ENCODE results near the gene ZMIZ2.

ZMIZ2 gene

GRCh38 chr7:44748045-44748947 lies at the start of gene ZMIZ2:
ZMIZ2 (plus strand) TSS chr7:44748847; CDS start chr7:44756250, 7,403 bp downstream.
- peak; percentile 73 for TF ChIP-seq YY1 (IDR thresholded peaks at IDR 0.05; ENCODE audit: low read depth)
- no peak for TF ChIP-seq MAX (IDR thresholded peaks at IDR 0.05)
- TF ChIP-seq RAD21 (IDR thresholded peaks at IDR 0.05; ENCODE audit: low read depth): no peak
- no peak for TF ChIP-seq FOXM1 (IDR thresholded peaks at IDR 0.05; ENCODE audit: borderline replicate concordance, low read depth)
- TF ChIP-seq ZBTB7A (IDR thresholded peaks at IDR 0.05; ENCODE audit: low read depth): no peak
- TF ChIP-seq EGR1 (IDR thresholded peaks at IDR 0.05): peak; percentile 79
- TF ChIP-seq TCF12 (IDR thresholded peaks at IDR 0.05; ENCODE audit: low read depth): no peak; the same call in 1 of the 2 replicates
- no peak for TF ChIP-seq CEBPB (IDR thresholded peaks at IDR 0.05)

- TF ChIP-seq CREB1 (IDR thresholded peaks at IDR 0.05; ENCODE audit: low read depth) (no peak), YY1 (IDR thresholded peaks at IDR 0.05; ENCODE audit: low read depth) (no peak), EP300 (IDR thresholded peaks at IDR 0.05; ENCODE audit: borderline replicate concordance) (no peak), ZBTB7A (IDR thresholded peaks at IDR 0.05; ENCODE audit: low read depth) (no peak), NFIC (IDR thresholded peaks at IDR 0.05) (no peak), TEAD4 (IDR thresholded peaks at IDR 0.05) (no peak), USF1 (IDR thresholded peaks at IDR 0.05) (no peak), RAD21 (IDR thresholded peaks at IDR 0.05; ENCODE audit: low read depth) (no peak), TAF1 (IDR thresholded peaks at IDR 0.05; ENCODE audit: low read depth) (no peak), TCF12 (IDR thresholded peaks at IDR 0.05; ENCODE audit: low read depth) (no peak), REST (IDR thresholded peaks at IDR 0.05; ENCODE audit: low read depth) (no peak), EGR1 (IDR thresholded peaks at IDR 0.05) (no peak), CEBPB (IDR thresholded peaks at IDR 0.05) (no peak), MAX (IDR thresholded peaks at IDR 0.05) (no peak), FOXM1 (IDR thresholded peaks at IDR 0.05; ENCODE audit: borderline replicate concordance, low read depth) (no peak)
Observed at GRCh38 chr7:44700322-44700721, 48.3 kb upstream of the ZMIZ2 start.

- TF ChIP-seq NFIC (IDR thresholded peaks at IDR 0.05): no peak
- TF ChIP-seq TCF12 (IDR thresholded peaks at IDR 0.05; ENCODE audit: low read depth): no peak
- no peak for TF ChIP-seq TEAD4 (IDR thresholded peaks at IDR 0.05)
- TF ChIP-seq MAX (IDR thresholded peaks at IDR 0.05): no peak
- no peak for TF ChIP-seq FOXM1 (IDR thresholded peaks at IDR 0.05; ENCODE audit: borderline replicate concordance, low read depth)
- TF ChIP-seq CREB1 (IDR thresholded peaks at IDR 0.05; ENCODE audit: low read depth): no peak
- no peak for TF ChIP-seq EP300 (IDR thresholded peaks at IDR 0.05; ENCODE audit: borderline replicate concordance)
- TF ChIP-seq RAD21 (IDR thresholded peaks at IDR 0.05; ENCODE audit: low read depth): no peak
- TF ChIP-seq ZBTB7A (IDR thresholded peaks at IDR 0.05; ENCODE audit: low read depth): no peak
- no peak for TF ChIP-seq TAF1 (IDR thresholded peaks at IDR 0.05; ENCODE audit: low read depth)
- TF ChIP-seq EGR1 (IDR thresholded peaks at IDR 0.05): no peak
- no peak for TF ChIP-seq CEBPB (IDR thresholded peaks at IDR 0.05)
- TF ChIP-seq REST (IDR thresholded peaks at IDR 0.05; ENCODE audit: low read depth): no peak
- no peak for TF ChIP-seq USF1 (IDR thresholded peaks at IDR 0.05)
- TF ChIP-seq YY1 (IDR thresholded peaks at IDR 0.05; ENCODE audit: low read depth): no peak
Observed at GRCh38 chr7:44703921-44704320, 44.7 kb upstream of the ZMIZ2 start.

GRCh38 chr7:44705434-44705833 lies 43.2 kb upstream of the ZMIZ2 start:
- no peak for TF ChIP-seq TEAD4 (IDR thresholded peaks at IDR 0.05)
- no peak for TF ChIP-seq TCF12 (IDR thresholded peaks at IDR 0.05; ENCODE audit: low read depth)
- no peak for TF ChIP-seq CREB1 (IDR thresholded peaks at IDR 0.05; ENCODE audit: low read depth)

- no peak for TF ChIP-seq REST (IDR thresholded peaks at IDR 0.05; ENCODE audit: low read depth)
Observed at GRCh38 chr7:44706788-44707557, 41.7 kb upstream of the ZMIZ2 start.
